Vagina (tissue), 2 donors: ENCODE measurements around the gene KIF3B.

Experiments used
- CTCF ChIP-seq, 3 experiments: fragments of 450-650 bp in 2 of 3; fragments of 200-600 bp in 1 of 3; sonication (generic) in 1 of 3; IDR thresholded peaks; one replicate each; pipeline ENCODE4 v1.5.1; 2017 to 2019; ENCODE audit warnings: antibody characterized with exemption in 3 of 3, mild to moderate bottlenecking in 2 of 3, moderate library complexity in 2 of 3
- POLR2AphosphoS5 ChIP-seq, 2 donors: sonication (generic); formaldehyde crosslinking; IDR thresholded peaks; one replicate each; pipeline ENCODE4 v1.9.0; 2017; ENCODE audit warnings: antibody characterized with exemption in 2 of 2, mild to moderate bottlenecking in 2 of 2, low read depth in 1 of 2; ENCODE audit not compliant: insufficient read depth in 1 of 2

- peak in 1 of 3 experiments; percentile 25 for TF ChIP-seq CTCF (IDR thresholded peaks at IDR 0.05)
- TF ChIP-seq POLR2AphosphoS5 (IDR thresholded peaks at IDR 0.05; ENCODE audit: insufficient read depth in 1 of 2, low read depth in 1 of 2): no peak
Observed at GRCh38 chr20:32336918-32337347, 59.5 kb downstream of the KIF3B start.
